Endothelial cell of umbilical vein (primary cell): ENCODE measurements around the gene ORC5.

ENCODE experiments used
- EZH2 ChIP-seq: IDR thresholded peaks from 2 replicates; pipeline ENCODE4 v1.6.1; 2012; ENCODE audit warnings: borderline replicate concordance, low read depth, mild to moderate bottlenecking, moderate library complexity, low read length, inconsistent platforms; ENCODE audit not compliant: severe bottlenecking
- POLR2A ChIP-seq: IDR thresholded peaks from 2 replicates; pipeline ENCODE4 v1.6.1; 2012; ENCODE audit warnings: low read depth, mild to moderate bottlenecking, control low read depth, low read length
- TF ChIP-seq, protein P1 (sequence below), 2 donors: IDR thresholded peaks; 1 replicate in 1 of 2; 2 replicates in 1 of 2; pipeline ENCODE4 v1.5.1; 2011; ENCODE audit warnings: low read length in 2 of 2, mild to moderate bottlenecking in 2 of 2, moderate library complexity in 2 of 2, control low read depth in 1 of 2, inconsistent platforms in 1 of 2, low read depth in 1 of 2; ENCODE audit not compliant: insufficient read depth in 1 of 2; ENCODE audit errors: extremely low read depth in 1 of 2

DNA sequence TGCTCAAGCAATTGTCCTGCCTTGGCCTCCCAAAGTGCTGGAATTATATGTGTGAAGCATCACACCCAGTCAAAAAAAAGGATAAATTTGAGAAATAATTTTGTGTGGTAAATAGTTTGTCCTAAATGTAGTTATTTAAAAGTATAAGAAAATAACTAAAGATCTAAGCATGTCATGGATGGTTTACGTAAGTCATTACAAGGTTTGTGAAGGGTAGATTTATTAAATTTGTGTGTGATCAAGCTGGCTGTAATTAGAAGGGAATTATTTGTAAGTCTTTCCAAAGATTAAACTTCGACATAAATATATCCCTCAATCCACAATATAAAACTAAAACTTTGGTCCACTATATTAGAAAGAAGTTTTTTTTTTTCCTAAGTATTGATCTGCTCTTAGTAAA is 28.6 kb downstream of the ORC5 start:
- no peak for TF ChIP-seq EZH2
- TF ChIP-seq, protein P1, sequence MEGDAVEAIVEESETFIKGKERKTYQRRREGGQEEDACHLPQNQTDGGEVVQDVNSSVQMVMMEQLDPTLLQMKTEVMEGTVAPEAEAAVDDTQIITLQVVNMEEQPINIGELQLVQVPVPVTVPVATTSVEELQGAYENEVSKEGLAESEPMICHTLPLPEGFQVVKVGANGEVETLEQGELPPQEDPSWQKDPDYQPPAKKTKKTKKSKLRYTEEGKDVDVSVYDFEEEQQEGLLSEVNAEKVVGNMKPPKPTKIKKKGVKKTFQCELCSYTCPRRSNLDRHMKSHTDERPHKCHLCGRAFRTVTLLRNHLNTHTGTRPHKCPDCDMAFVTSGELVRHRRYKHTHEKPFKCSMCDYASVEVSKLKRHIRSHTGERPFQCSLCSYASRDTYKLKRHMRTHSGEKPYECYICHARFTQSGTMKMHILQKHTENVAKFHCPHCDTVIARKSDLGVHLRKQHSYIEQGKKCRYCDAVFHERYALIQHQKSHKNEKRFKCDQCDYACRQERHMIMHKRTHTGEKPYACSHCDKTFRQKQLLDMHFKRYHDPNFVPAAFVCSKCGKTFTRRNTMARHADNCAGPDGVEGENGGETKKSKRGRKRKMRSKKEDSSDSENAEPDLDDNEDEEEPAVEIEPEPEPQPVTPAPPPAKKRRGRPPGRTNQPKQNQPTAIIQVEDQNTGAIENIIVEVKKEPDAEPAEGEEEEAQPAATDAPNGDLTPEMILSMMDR (IDR thresholded peaks at IDR 0.05; ENCODE audit: extremely low read depth in 1 of 2, insufficient read depth in 1 of 2, low read depth in 1 of 2, low read length in 2 of 2): no peak
- no peak for TF ChIP-seq POLR2A
